HG02571 (cell line): Measurements from ENCODE around the gene NUP133.
"Not testable (repeated sequence)": the region's sequence is repeated elsewhere in the genome, so short reads cannot be mapped to it uniquely, and the experiment has no call there.

Experiments
- ATAC-seq: cut with Tn5 transposase; IDR thresholded peaks from one replicate; pipeline ENCODE4 v1.9.1; 2021; ENCODE audit warnings: mild to moderate bottlenecking, moderate library complexity; ENCODE audit not compliant: unreplicated experiment

The NUP133 gene

DNA sequence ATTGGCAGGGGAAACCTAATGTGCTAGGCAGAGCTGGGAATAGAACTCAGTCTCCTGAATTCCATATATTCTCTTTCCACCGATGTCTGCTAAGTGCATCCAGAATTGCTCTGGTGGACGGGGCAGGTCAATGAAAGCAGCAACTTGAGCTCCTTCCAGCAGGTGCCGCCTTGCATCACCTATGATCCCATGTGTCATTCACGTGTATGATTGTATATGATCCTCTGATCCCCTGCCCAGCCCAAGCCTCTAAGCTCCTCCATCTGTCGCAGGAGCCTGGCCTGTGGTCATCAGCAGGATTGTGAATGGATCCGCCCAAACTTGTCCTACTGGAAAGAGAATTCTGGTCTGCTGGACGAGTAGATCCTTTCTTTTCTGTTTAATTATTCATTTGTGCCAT lies 87.4 kb downstream of the NUP133 start:
- ATAC-seq: no peak

DNA sequence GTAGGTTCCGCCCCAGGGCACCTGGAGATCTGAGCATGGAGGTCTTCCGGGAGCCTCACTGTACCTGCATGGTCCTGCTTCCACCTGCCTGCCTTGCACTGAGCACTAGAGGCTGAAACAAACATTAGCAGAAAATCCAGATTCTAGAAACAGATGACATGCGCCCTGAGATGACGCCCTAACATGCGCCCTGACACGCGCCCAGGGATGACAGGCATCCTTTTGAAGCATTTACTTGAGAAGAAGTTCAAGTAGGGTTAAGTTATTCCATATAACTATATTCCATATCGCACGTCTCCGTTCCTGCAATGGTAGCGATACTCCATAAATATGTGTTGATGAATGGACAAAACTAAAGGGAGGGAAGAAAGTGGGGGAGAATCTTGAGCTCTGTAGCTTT lies 87.9 kb downstream of the NUP133 start:
- ATAC-seq: no peak

DNA sequence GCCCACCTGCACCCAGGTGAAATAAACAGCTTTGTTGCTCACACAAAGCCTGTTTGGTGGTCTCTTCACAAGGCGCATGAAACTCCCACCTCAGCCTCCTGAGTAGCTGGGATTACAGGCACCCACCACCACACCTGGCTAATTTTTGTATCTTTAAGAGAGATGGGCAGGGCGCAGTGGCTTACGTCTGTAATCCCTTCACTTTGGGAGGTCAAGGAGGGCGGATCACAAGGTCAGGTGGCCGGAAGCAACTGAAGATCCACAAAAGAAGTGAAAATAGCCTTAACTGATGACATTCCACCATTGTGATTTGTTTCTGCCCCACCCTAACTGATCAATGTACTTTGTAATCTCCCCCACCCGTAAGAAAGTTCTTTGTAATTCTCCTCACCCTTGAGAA lies 89.6 kb downstream of the NUP133 start:
- ATAC-seq: not testable (repeated sequence)

DNA sequence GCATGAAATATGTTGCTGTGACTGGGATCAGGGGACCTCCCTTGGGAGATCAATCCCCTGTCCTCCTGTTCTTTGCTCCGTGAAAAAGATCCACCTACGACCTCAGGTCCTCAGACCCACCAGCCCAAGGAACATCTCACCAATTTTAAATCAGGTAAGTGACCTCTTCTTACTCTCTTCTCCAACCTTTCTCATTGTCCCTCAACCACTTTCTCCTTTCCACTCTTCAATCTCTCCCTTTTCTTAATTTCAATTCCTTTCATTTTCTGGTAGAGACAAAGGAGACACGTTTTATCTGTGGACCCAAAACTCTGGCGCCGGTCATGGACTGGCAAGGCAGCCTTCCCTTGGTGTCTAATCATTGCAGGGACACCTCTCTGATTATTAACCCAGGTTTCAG lies 95.3 kb downstream of the NUP133 start:
- not testable (repeated sequence) for ATAC-seq

DNA sequence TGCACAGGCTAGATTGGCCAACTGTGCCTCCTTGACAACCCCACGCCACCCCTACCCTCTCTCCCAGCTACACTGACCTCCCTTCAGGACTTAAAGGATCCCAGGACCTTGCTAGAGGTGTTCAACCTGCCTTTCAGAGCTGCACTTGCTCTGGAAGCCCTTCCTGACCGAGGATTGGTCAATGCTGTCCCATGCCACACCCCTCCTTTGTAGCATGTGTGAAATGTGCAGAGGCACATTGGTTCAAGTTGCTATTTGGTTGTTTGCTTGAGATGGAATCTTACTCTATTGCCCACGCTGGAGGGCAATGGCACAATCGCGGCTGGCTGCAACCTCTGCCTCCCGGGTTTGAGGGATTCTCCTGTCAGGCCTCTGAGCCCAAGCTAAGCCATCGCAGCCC lies 96.1 kb downstream of the NUP133 start:
- ATAC-seq: no peak

DNA sequence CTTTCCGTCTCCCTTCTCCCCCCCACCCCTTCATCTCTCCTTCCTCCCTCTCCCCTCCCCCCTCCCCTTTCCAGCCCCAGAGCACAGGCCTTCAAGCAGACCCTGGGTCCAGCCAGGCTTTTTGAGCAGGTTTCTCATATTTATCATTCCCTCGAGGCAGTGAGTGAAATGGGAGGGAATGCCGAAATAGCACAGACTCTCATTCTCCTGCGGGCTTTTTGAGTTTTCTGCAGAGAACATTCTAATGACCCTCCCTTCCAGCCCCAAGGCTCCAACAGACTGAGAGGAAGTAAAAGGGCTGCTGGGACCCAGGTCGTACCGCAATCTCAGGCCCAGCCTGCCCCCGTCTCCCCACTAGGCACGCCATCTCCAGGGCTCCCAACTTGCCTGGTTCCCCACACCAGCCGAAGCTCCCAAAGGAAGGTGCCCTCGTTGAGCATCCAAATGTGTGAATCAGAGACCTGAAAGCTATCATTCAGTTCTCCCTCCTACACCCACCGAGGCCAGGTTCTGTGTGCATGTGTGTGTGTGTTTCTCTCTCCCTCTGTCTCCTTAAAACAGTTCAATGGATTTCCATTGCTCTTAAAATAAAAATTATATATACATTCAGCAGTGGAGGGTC lies 96.6 kb downstream of the NUP133 start:
- ATAC-seq: no peak

DNA sequence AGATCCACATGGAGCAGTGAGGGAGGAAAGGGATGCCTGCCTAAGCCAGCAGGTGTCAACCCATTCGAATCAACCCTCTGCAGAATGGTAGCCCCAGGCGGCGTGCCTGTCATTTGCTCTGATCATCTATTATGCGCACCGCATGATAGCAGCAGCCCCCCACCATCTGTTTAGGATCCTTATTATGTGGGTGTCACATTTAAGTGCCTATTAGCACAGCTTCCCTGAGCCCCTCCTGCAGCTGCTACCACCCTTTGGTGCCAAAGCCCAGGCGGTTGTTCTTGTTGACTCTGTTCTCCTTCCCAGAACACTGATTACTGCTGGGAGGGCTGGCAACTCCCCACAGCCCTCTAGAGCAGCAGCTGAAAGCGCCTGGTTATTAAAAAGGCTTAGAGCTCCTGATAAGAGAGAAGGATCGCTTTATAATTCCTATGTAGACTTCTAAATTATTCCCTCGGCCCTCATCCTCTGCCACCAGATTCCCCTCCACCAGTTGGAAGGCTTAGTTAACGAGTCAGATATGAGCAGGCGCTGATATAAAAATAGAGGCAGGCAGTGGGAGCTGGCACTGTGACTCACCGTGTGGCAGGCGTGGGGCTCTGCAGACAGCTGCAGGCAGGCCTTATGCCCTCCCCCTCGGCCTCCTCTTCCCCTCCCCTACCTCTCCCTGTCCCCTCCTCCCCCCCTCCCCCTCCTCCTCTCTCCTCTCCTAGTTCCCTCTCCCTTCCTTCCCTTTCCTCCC lies 97.3 kb downstream of the NUP133 start:
- ATAC-seq: no peak

DNA sequence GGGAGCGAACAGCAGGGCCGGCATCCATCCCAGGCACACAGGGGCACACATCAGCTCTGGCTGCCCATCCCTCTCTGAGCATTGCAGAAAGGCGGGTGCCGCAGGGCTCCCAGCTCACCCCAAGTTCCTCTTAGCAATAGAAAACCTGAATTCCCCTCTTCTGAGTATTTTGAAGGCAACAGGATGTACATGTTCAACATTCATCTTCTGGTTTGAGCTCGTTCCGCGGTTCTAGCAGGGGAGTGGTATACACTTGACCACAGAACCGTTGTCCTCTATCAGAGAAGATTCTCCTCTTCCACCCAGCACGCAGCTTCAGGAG lies 97.8 kb downstream of the NUP133 start:
- ATAC-seq: no peak

DNA sequence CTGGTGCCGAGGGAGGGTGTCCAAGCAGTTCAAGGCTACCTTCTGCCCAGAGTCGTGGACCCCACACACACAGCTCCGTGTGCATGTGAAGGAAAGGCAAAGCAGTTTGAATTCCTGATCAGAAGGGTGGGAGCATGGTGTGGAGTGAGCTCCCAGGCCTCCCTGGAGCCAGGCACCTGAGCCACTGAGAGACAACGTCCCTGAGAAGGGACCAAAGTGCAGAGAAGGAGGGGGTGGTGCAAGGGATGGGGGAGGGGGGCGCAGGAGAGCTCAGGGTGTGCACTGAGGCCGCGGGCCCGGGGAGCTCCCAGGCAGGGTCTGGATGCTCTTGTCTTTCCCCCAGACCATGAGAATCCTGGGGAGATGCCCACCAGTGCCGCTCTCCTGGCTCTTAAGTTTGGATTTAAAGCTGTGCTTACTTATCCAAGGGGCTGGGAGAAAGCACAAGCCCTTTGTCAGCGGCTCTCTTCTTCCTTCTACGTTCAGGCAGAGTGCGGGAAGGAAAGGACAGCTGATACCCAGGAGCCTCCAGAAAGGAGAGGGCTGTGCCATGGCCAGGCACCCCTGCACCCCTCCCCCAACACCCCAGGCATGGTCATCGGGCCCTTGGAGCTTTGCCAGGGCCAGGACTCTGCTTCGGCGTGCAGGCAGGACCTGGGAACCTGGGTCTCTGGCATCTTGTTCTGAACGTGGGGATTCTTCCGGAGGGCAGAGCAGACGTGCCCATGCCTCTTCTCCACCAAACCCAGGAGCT lies 98.3 kb downstream of the NUP133 start:
- ATAC-seq: no peak

DNA sequence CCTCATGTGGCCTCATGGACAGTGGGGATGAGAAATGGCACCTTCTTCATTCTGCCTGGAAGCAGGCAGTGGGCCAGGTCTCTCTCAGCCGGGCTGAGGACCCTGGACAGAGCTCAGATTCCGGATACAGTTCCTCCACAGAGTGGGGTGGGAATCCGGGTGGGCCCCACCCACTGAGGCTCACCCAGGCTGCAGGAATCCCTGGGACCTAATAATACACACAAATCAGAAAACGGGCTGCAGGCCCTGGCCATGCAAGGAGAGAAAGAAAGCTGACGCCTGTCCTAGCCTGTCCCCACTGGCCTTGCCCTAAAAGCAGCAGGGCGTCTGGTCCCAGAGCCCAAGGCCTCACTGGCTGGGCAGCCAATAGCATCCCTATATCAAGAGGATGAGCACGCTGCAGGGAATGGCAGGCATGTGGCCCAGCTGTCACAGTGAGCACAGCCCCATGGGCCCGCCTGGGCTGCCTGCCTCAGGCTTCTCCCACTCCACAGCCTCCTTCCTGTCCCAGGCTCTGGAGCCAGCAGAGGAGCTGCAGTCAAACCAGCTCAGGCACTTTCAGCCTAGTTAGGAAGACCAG lies 99.6 kb downstream of the NUP133 start:
- no peak for ATAC-seq

DNA sequence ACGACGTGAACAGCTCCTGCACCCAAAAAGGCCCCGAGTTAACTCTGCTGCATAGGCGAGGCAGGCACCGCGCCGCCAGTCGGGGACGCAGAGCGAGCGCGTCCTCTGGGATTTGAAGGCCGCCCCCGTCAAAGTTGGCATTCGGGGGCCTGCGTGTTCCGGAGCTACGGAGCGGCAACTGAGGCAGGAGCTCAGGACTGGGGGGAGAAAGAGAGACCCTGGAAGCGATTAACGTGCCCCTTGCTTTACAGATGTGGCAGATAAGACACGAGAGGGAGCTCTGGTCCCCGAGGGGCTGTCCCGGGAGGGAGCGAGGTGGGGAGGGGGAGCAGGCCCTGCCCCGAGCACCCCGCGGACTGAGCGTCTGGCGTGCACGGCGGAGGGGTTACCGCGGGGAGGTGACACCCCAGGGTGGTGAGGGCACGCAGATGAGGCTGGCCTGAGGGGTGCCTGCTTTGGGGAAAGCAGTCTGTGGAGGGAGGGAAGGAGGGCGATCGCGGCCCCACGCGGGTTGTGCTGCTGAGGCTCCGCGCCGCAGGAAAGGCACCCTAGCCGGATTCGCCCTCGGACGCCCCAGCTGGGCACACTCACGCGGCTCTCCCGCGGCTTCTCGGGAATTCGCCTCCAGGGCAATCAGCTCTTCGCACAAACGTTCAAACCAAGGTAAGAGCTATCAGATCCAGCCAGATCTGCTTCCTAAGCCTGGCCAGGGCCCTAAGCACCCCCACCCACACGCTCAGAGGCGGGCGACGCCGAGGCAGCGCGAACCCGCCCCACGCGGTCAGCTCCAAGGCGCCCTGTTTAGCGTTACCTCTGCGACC lies 100.7 kb downstream of the NUP133 start:
- ATAC-seq: no peak

DNA sequence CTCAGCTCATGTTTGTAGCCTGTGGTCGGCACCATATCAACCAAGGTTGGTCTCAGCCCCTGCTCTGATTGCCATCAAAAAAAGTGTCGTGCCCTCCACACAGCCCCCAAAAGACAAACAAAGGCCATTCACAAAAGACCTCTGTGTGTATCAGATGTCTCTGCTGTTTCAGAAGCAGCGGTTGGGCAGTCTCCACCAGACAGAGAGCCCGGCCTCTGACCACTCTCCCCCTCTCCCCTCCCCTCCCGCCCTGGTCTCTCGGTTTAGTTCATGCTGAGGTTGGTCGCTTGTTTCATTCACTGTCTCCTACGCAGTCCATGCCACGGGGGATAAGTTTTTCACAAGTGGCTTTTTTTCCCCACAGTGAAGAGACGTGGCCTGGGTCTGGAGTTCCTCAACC lies 101.3 kb downstream of the NUP133 start:
- ATAC-seq: no peak

DNA sequence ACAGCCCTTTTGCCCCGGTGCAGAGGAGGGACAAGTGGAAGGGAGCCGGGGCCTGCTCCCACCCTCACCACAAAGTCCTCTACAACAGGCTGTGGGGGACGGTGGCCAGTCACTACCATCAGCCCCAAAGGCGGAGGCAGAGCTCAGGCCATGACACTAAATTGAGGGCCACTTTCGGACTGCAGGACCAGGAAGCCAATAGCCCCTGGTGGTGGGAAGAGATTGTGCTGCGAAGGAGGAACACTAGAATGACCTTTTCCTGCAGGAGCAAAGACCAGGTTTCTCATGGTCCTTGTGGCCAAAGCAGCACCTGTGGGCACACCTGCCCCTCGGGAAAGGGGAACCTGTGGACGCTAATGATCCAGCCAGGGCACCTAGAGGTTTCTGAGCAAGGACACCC lies 104.6 kb downstream of the NUP133 start:
- ATAC-seq: no peak

DNA sequence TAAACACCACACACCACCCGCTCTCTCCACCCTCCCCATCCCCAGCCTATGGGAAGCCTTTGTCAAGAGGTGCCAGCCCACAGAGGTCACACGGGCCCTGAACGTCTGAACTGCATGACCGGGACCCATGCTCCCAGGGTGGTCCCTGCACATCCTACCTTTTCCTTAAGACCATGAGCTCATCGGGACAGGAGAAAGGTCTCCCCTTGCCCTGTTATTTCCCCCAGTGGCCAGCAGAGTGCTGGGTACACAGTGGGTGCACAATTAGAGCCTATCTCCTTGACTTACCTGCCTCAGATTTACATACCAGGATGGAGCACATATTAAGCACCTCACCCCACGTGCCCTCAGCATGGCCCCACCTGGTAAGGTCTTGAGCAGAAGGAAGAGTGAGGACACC lies 105.1 kb downstream of the NUP133 start:
- no peak for ATAC-seq

DNA sequence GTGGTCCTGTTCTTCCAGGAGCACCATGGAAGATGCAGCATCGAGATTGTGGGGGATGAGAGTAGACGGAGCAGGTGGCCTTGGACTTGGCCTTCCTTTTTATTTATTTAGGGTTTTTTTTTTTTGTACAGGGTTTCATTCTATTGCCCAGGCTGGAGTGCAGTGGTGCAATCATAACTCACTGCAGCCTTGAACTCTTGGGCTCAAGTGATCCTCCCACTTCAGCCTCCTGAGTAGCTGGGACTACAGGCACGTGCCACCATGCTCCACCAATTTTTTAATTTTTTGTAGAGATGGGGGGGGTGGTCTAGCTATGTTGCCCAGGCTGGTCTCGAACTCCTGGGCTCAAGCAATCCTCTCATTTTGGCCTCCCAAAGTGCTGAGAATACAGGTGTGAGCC lies 105.8 kb downstream of the NUP133 start:
- ATAC-seq: not testable (repeated sequence)

DNA sequence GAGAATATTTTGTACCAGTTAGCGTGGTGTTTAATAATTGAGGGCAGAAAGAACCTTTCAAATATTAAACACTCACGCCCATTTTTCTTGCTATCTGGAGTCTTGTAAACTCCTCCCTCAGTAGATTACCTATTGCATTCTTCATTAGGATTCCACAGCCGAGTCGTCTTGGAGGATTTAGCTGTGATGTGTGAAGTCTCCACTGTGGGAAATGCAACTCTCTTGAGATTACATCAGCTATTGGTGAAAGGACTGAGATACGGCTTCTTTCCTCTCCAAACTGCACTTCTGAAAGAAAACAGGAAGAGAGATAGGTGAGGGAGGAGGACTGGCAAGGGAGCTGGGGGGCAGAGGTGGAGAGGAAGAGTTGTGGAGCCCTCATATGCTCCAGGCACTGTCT lies 110.4 kb downstream of the NUP133 start:
- no peak for ATAC-seq

DNA sequence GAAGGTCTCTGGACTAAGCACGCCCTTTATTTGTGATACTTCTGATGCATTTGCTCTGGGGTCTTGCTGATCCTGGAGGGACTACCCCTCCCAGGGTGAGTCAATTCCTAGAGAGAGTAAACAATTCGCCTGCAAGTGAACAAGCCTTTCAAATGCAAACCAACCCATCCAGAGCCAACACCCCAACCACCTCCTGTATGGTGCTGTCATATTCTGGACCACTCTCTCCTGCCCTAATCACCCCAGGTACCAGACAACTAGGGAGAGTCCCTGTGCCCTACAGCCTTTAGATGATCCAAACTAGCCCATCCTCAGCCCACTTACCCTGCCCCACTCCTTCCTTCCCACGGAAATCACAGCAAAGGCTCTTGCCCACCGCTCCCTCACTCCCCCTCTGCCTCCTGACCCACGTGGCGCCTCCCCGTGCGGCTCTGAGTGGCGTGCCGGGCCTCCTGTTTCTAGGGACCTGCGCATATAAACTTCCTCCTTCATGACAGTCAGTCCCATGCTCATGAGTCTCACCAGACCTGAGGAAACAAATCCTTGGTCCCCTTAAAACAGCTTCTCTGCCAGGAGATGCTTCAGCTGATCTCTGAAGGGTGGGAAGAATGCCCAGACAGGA lies 111.4 kb downstream of the NUP133 start:
- no peak for ATAC-seq

DNA sequence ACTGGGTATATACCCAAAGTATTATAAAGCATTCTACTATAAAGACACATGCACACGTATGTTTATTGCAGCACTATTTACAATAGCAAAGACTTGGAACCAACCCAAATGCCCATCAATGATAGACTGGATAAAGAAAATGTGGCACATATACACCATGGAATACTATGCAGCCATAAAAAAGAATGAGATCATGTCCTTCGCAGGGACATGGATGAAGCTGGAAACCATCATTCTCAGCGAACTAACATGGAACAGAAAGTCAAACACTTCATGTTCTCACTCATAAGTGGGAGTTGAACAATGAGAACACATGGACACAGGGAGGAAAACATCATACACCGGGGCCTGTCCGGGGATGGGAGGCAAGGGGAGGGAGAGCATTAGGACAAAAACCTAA lies 113.6 kb downstream of the NUP133 start:
- ATAC-seq: not testable (repeated sequence)

DNA sequence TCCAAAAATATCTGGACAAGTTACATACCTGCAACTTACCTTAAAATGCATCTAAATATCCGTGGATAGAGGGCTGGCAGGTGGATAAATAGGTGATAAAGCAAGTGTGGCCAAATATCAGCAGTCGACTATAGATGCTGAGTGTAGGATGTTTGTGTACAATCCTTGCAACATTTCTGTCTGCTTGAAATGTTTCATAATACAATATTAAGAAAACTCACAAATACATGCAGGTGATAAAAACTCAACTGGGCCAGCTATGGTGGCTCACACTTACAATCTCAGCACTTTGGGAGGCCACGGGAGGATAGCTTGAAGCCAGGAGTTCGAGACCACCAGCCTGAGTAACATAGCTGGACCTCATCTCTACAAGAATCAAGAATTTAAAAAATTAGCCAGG lies 115.2 kb downstream of the NUP133 start:
- no peak for ATAC-seq
